GM19240 (cell line): ENCODE results near the gene PIP5K1B.

Experiments used
- DNase-seq: peaks from one replicate; pipeline ENCODE4 v3.0.0; 2011; ENCODE audit warnings: low spot score; ENCODE audit not compliant: insufficient read length

Gene PIP5K1B

GRCh38 chr9:68951879-68952659, 247.0 kb downstream of the PIP5K1B start:
- DNase-seq, result no peak

GRCh38 chr9:68953771-68954170, 248.7 kb downstream of the PIP5K1B start:
- DNase-seq, result no peak

GRCh38 chr9:68955330-68955729, 250.3 kb downstream of the PIP5K1B start:
- DNase-seq, result no peak

- no peak for DNase-seq
These were observed 252.4 kb downstream of the PIP5K1B start for GRCh38 chr9:68957479-68957878.

- no peak for DNase-seq
These were observed 256.5 kb downstream of the PIP5K1B start for GRCh38 chr9:68961587-68961986.

GRCh38 chr9:68963416-68963815, 258.4 kb downstream of the PIP5K1B start:
- DNase-seq, result no peak

- DNase-seq, result no peak
These were observed 259.1 kb downstream of the PIP5K1B start for GRCh38 chr9:68964102-68964541.

- DNase-seq, result no peak
These were observed 259.7 kb downstream of the PIP5K1B start for GRCh38 chr9:68964765-68965164.

GRCh38 chr9:68966496-68966944, 261.5 kb downstream of the PIP5K1B start:
- DNase-seq, result no peak

GRCh38 chr9:68967800-68968199, 262.8 kb downstream of the PIP5K1B start:
- DNase-seq, result no peak

GRCh38 chr9:68969538-68969937, 264.5 kb downstream of the PIP5K1B start:
- no peak for DNase-seq

- no peak for DNase-seq
These were observed 265.1 kb downstream of the PIP5K1B start for GRCh38 chr9:68970151-68970550.

GRCh38 chr9:68973619-68974018, 268.6 kb downstream of the PIP5K1B start:
- no peak for DNase-seq

GRCh38 chr9:68974431-68974830, 269.4 kb downstream of the PIP5K1B start:
- DNase-seq, result peak; percentile 41

GRCh38 chr9:68974901-68975300, 269.9 kb downstream of the PIP5K1B start:
- no peak for DNase-seq

GRCh38 chr9:68975365-68976043, 270.5 kb downstream of the PIP5K1B start:
- no peak for DNase-seq

GRCh38 chr9:68978066-68978465, 273.0 kb downstream of the PIP5K1B start:
- no peak for DNase-seq

GRCh38 chr9:68978501-68978900, 273.5 kb downstream of the PIP5K1B start:
- no peak for DNase-seq

- DNase-seq, result no peak
These were observed 274.7 kb downstream of the PIP5K1B start for GRCh38 chr9:68979538-68980314.

- DNase-seq, result no peak
These were observed 275.4 kb downstream of the PIP5K1B start for GRCh38 chr9:68980341-68980914.

- no peak for DNase-seq
These were observed 276.7 kb downstream of the PIP5K1B start for GRCh38 chr9:68981789-68982188.

- no peak for DNase-seq
These were observed 278.0 kb downstream of the PIP5K1B start for GRCh38 chr9:68983008-68983411.
